ENCODE measurements around the gene SERINC3. TPM values are rescaled to one million over a fixed set of nuclear protein-coding genes. Genes with fewer than 3 reads are reported as not detected.

SERINC3 gene
- total and polyA plus RNA-seq, 10 of the 15 experiments (the other 5 are each of a cell fraction or from before 2014, with no cell fraction given) = 24.5 to 96.8 (median 38.8) TPM

DNA sequence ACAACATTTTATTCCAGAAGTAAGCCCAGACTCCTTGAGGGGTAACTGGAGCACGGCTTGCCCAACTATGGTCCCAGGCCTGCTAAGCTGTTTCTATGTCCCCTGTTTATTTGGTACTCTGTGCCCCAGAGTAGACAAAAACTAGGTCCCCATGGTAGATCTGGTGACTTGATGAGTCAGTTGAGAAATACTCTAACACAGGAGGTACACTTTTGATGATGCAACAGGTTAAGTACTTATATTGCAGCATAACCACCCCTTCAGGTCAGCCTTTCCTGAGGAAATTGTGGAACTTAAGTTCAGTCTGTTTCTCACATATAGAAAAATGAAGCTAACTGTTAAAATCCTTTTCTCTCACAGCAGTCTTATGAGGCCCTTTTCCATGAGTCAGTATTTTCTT lies 26.6 kb downstream of the SERINC3 start (continued):
- no peak for TF ChIP-seq IKZF2 (IDR thresholded peaks at IDR 0.05)
- no peak for TF ChIP-seq SMAD1 (IDR thresholded peaks at IDR 0.05; ENCODE audit: low read depth, partially characterized antibody)
- no peak for TF ChIP-seq ZSCAN29 (IDR thresholded peaks at IDR 0.05)

DNA sequence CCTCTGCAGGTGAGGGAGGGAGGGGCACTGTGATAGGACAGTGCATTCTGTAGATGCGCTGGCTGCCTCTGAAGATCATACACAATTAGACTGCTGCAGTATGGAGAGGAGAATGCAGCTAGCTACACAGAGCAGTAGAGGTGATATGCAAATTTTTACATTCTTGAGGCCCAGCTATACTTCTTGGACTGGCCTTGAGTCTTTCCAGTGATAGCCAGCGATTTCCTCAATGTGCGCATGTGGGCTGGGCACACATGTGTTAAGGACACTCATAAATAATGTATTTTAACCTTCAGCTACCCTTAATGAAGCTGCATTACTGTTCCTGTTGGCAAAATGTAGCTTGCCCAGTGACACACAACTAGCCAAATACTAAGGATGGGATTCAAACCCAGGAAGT lies 27.2 kb downstream of the SERINC3 start:
- ChIA-PET POLR2A (no interaction called here), RAD21 (ENCODE audit: unreplicated experiment) (no interaction called here), SMC1A (ENCODE audit: uncharacterized antibody, unreplicated experiment) (interaction anchor here (1.0 to 1.3 kb wide), 3 partner anchors 9 to 22 kb away, joined by 3 to 5 read pairs (median 3); partner anchors contain the start of gene TTPAL), CTCF (interaction anchor here (1.1 to 2.3 kb wide), 2 partner anchors 13 to 26 kb away, joined by 3 to 5 read pairs; no protein-coding TSS in a partner anchor)
- intact Hi-C loops (cut with micrococcal nuclease; ENCODE audit: unreplicated experiment) = no loop called here
- no peak for FAIRE-seq
- WGBS (ENCODE audit: insufficient coverage, insufficient replicate concordance, low lambda C conversion rate, missing lambda C conversion rate) = 98% methylated on average over 3 of the region's 3 CpGs
- no peak overlapping the region for H3K4me3 ChIP-seq
- TF ChIP-seq MEF2A (IDR thresholded peaks at IDR 0.05; ENCODE audit: insufficient read depth, low read depth, low read length) (no peak), TCF12 (IDR thresholded peaks at IDR 0.05; ENCODE audit: low read depth, low read length) (no peak), POU2F2 (IDR thresholded peaks at IDR 0.05; ENCODE audit: borderline replicate concordance, low read depth, low read length) (0 out of 3 replicates have a peak, but pooled peaks have one; percentile 11)
- TF ChIP-seq, protein P1, sequence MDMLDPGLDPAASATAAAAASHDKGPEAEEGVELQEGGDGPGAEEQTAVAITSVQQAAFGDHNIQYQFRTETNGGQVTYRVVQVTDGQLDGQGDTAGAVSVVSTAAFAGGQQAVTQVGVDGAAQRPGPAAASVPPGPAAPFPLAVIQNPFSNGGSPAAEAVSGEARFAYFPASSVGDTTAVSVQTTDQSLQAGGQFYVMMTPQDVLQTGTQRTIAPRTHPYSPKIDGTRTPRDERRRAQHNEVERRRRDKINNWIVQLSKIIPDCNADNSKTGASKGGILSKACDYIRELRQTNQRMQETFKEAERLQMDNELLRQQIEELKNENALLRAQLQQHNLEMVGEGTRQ (IDR thresholded peaks at IDR 0.05; ENCODE audit: borderline replicate concordance, low read depth, low read length) = no peak
- no peak overlapping the region for H3K4me2 ChIP-seq (ENCODE audit: control insufficient read depth, insufficient read depth)
- no peak overlapping the region for H2AFZ ChIP-seq (ENCODE audit: control insufficient read depth, low read depth, low read length)
- no peaks in the 10 kb centered on the region for H3K9me3 ChIP-seq (replicated peaks; ENCODE audit: control insufficient read depth, insufficient read depth, low read length)
- no peaks in the 10 kb centered on the region for H3K79me2 ChIP-seq (ENCODE audit: control insufficient read depth, insufficient read depth, low read length)
- H3K27ac ChIP-seq (ENCODE audit: control insufficient read depth, insufficient read depth) = peak overlapping the region; percentile 15; the same call in 1 of the 2 replicates
- no peak overlapping the region for H3K9ac ChIP-seq (ENCODE audit: control insufficient read depth, insufficient read depth, low read length)
- peaks cover 29% of the 10 kb centered on the region for H3K4me1 ChIP-seq (ENCODE audit: control insufficient read depth, insufficient read depth, low read length)
- H3K27me3 ChIP-seq (replicated peaks in 1 of 2; ENCODE audit: control insufficient read depth in 2 of 2, insufficient read depth in 2 of 2, low read length in 1 of 2) = no peaks in the 10 kb centered on the region
- BruUV-seq (replicated peaks) = no TSS peak
- H3K36me3 ChIP-seq (ENCODE audit: control insufficient read depth in 2 of 2, insufficient read depth in 2 of 2, low read length in 1 of 2) = peaks cover 5 to 25% of the 10 kb centered on the region in 2 experiments; a peak in 3 of 4 replicates
- no peak for DNase-seq (ENCODE audit: low read depth, low spot score)
- no peak for ATAC-seq
- H4K20me1 ChIP-seq (ENCODE audit: control insufficient read depth, insufficient read depth) = no peaks in the 10 kb centered on the region
- in situ Hi-C loops (cut with MboI) = no loop called here
